Bronchial epithelial cell (primary cell): ENCODE measurements around the gene SRSF2. TPM values are rescaled to one million over a fixed set of nuclear protein-coding genes. Genes with fewer than 3 reads are reported as not detected.

Experiments used
- DNase-seq: peaks from one replicate; pipeline ENCODE4 v3.0.0-alpha.2; 2010; ENCODE audit warnings: low read depth
- FAIRE-seq: peaks from 2 replicates; lab custom pipeline; 2011; peaks lifted over from hg19 to GRCh38; lab: Jason Lieb, UNC
- H3K27me3 ChIP-seq: 2 replicates; pipeline ENCODE4 v1.5.1; 2011; ENCODE audit warnings: low read length; ENCODE audit not compliant: control insufficient read depth, insufficient read depth
- H3K36me3 ChIP-seq: 2 replicates; pipeline ENCODE4 v1.5.1; 2011; ENCODE audit warnings: low read length; ENCODE audit not compliant: control insufficient read depth, insufficient read depth
- H3K4me3 ChIP-seq: 2 replicates; pipeline ENCODE4 v1.5.1; 2011; ENCODE audit warnings: mild to moderate bottlenecking, low read depth, low read length, control low read depth
- CTCF ChIP-seq: IDR thresholded peaks from 2 replicates; pipeline ENCODE4 v1.5.1; 2011; ENCODE audit warnings: mild to moderate bottlenecking, moderate library complexity, low read length, control low read depth, inconsistent platforms; ENCODE audit not compliant: insufficient read depth, severe bottlenecking
- total RNA-seq: library from RNA; depleted of rRNA; stranded (reverse); fragments of >200 nt; gene quantifications from 2 replicates; pipeline ENCODE4 v1.2.1, GENCODE V29; 2014

SRSF2 gene
- total RNA-seq, 1 donor from 2014 or later, result 57.9 TPM

GRCh38 chr17:76772842-76773525, 35.9 kb upstream of the SRSF2 start:
- TF ChIP-seq CTCF, result no peak
- Histone ChIP-seq H3K27me3 (no peaks in the 10 kb centered on the region), H3K36me3 (peaks cover 1% of the 10 kb centered on the region), H3K4me3 (no peak overlapping the region)
- DNase-seq (peak; percentile 89), FAIRE-seq (peak; percentile 13)

GRCh38 chr17:76758570-76758969, 21.4 kb upstream of the SRSF2 start:
- peaks cover 2% of the 10 kb centered on the region for H3K36me3 ChIP-seq
- FAIRE-seq, result no peak

GRCh38 chr17:76757256-76757655, 20.1 kb upstream of the SRSF2 start:
- FAIRE-seq (no peak), DNase-seq (no peak)
- Histone ChIP-seq H3K36me3 (peaks cover 2% of the 10 kb centered on the region), H3K27me3 (no peaks in the 10 kb centered on the region), H3K4me3 (no peak overlapping the region)
- TF ChIP-seq CTCF, result no peak

More at GRCh38 chr17:76758570-76758969, 21.4 kb upstream of the SRSF2 start:
- DNase-seq, result no peak
- H3K4me3 ChIP-seq, result no peak overlapping the region
- H3K27me3 ChIP-seq, result no peaks in the 10 kb centered on the region
- no peak for TF ChIP-seq CTCF

- no peaks in the 10 kb centered on the region for H3K27me3 ChIP-seq
- peaks cover 2% of the 10 kb centered on the region for H3K36me3 ChIP-seq
- H3K4me3 ChIP-seq, result no peak overlapping the region
- no peak for DNase-seq
- TF ChIP-seq CTCF, result no peak
- no peak for FAIRE-seq
Measured at GRCh38 chr17:76755285-76755684, 18.2 kb upstream of the SRSF2 start.

- H3K27me3 ChIP-seq, result no peaks in the 10 kb centered on the region
- peaks cover 2% of the 10 kb centered on the region for H3K36me3 ChIP-seq
- H3K4me3 ChIP-seq, result no peak overlapping the region
- DNase-seq, result peak; percentile 28
- no peak for TF ChIP-seq CTCF
- FAIRE-seq, result no peak
Measured at GRCh38 chr17:76753061-76753961, 16.2 kb upstream of the SRSF2 start.
